ENCODE measurements around the gene SNPH. TPM values are rescaled to one million over a fixed set of nuclear protein-coding genes. Genes with fewer than 3 reads are reported as not detected.

SNPH gene
- total RNA-seq, 1 experiment from 2014 or later: 2.4 TPM

- no peak for DNase-seq (ENCODE audit: low spot score)
- in situ Hi-C loops (cut with HindIII; ENCODE audit: low sequenced_read_pairs): no loop called here
Measured at GRCh38 chr20:1319051-1319450, 53.0 kb downstream of the SNPH start.

- in situ Hi-C loops (cut with HindIII; ENCODE audit: low sequenced_read_pairs): no loop called here
- DNase-seq (ENCODE audit: low spot score): no peak
Measured at GRCh38 chr20:1319462-1319861, 53.4 kb downstream of the SNPH start.

- no peak for DNase-seq (ENCODE audit: low spot score)
- in situ Hi-C loops (cut with HindIII; ENCODE audit: low sequenced_read_pairs): no loop called here
Measured at GRCh38 chr20:1320016-1320415, 53.9 kb downstream of the SNPH start.

GRCh38 chr20:1320902-1321653 lies 55.0 kb downstream of the SNPH start:
- DNase-seq (ENCODE audit: low spot score): no peak
- in situ Hi-C loops (cut with HindIII; ENCODE audit: low sequenced_read_pairs): no loop called here

- no peak for DNase-seq (ENCODE audit: low spot score)
- in situ Hi-C loops (cut with HindIII; ENCODE audit: low sequenced_read_pairs): no loop called here
Measured at GRCh38 chr20:1321654-1321939, 55.5 kb downstream of the SNPH start.

GRCh38 chr20:1322511-1323245 lies 56.6 kb downstream of the SNPH start:
- in situ Hi-C loops (cut with HindIII; ENCODE audit: low sequenced_read_pairs): no loop called here
- no peak for DNase-seq (ENCODE audit: low spot score)

GRCh38 chr20:1323256-1323655 lies 57.2 kb downstream of the SNPH start:
- no peak for DNase-seq (ENCODE audit: low spot score)
- in situ Hi-C loops (cut with HindIII; ENCODE audit: low sequenced_read_pairs): no loop called here

GRCh38 chr20:1323830-1324597 lies 57.9 kb downstream of the SNPH start:
- DNase-seq (ENCODE audit: low spot score): no peak
- in situ Hi-C loops (cut with HindIII; ENCODE audit: low sequenced_read_pairs): no loop called here

- in situ Hi-C loops (cut with HindIII; ENCODE audit: low sequenced_read_pairs): no loop called here
- no peak for DNase-seq (ENCODE audit: low spot score)
Measured at GRCh38 chr20:1324598-1325172, 58.6 kb downstream of the SNPH start.

GRCh38 chr20:1325173-1326030 lies 59.3 kb downstream of the SNPH start:
- in situ Hi-C loops (cut with HindIII; ENCODE audit: low sequenced_read_pairs): no loop called here
- DNase-seq (ENCODE audit: low spot score): peak; percentile 96

- in situ Hi-C loops (cut with HindIII; ENCODE audit: low sequenced_read_pairs): no loop called here
Measured at GRCh38 chr20:1326031-1326930, 60.2 kb downstream of the SNPH start.

GRCh38 chr20:1327241-1327653 lies 61.2 kb downstream of the SNPH start:
- in situ Hi-C loops (cut with HindIII; ENCODE audit: low sequenced_read_pairs): no loop called here
- no peak for DNase-seq (ENCODE audit: low spot score)

More at GRCh38 chr20:1326031-1326930, 60.2 kb downstream of the SNPH start:
- DNase-seq (ENCODE audit: low spot score): no peak

GRCh38 chr20:1327827-1328679 lies 62.0 kb downstream of the SNPH start:
- no peak for DNase-seq (ENCODE audit: low spot score)

GRCh38 chr20:1328680-1329330 lies 62.7 kb downstream of the SNPH start, which contains the start of gene SDCBP2:
SDCBP2 (minus strand) TSS chr20:1329139; CDS start chr20:1320416, 8,723 bp downstream.
- in situ Hi-C loops (cut with HindIII; ENCODE audit: low sequenced_read_pairs): no loop called here
- no peak for DNase-seq (ENCODE audit: low spot score)

More at GRCh38 chr20:1327827-1328679, 62.0 kb downstream of the SNPH start:
- in situ Hi-C loops (cut with HindIII; ENCODE audit: low sequenced_read_pairs): no loop called here

GRCh38 chr20:1330075-1330830 lies 64.2 kb downstream of the SNPH start:
- DNase-seq (ENCODE audit: low spot score): no peak
- in situ Hi-C loops (cut with HindIII; ENCODE audit: low sequenced_read_pairs): no loop called here

GRCh38 chr20:1331101-1331500 lies 65.0 kb downstream of the SNPH start:
- in situ Hi-C loops (cut with HindIII; ENCODE audit: low sequenced_read_pairs): no loop called here
- no peak for DNase-seq (ENCODE audit: low spot score)
